OCI-LY7 (cell line): ENCODE data around the gene SOBP.

ENCODE experiments used
- CTCF ChIP-seq: fragments of 200-600 bp; sonication (generic); conservative IDR thresholded peaks from 2 replicates; pipeline ENCODE4 v1.5.1; 2014; ENCODE audit warnings: mild to moderate bottlenecking, antibody characterized with exemption, low read length, moderate library complexity, mixed read lengths
- EZH2phosphoT487 ChIP-seq: fragments of 200-600 bp; sonication (generic); IDR thresholded peaks from 2 replicates; pipeline ENCODE4 v1.6.1; 2018; ENCODE audit warnings: low read depth, borderline replicate concordance, mild to moderate bottlenecking, mixed run types, antibody characterized with exemption, low read length, moderate library complexity, mixed read lengths

GRCh38 chr6:107523054-107523791 lies 33.3 kb downstream of the SOBP start:
- TF ChIP-seq CTCF = no peak
- no peak for TF ChIP-seq EZH2phosphoT487
